Right renal cortex interstitium (tissue), 3 donors: Measurements from ENCODE around the gene VSTM5. TPM values are rescaled to one million over a fixed set of nuclear protein-coding genes. Genes with fewer than 3 reads are reported as not detected.

ENCODE experiments used
- DNase-seq, 3 donors: peaks; one replicate each; pipeline ENCODE4 v3.0.0-alpha.2; 2013; ENCODE audit warnings: low read depth in 3 of 3, low spot score in 2 of 3
- polyA plus RNA-seq, 3 donors: library from polyadenylated mRNA; unstranded; fragments of 120-200 nt; gene quantifications; one replicate each; pipeline ENCODE4 v1.2.1, GENCODE V29; 2013; ENCODE audit not compliant: insufficient read length in 3 of 3

The VSTM5 gene
- polyA plus RNA-seq, 3 donors: 1.2 to 2.9 (median 2.5) TPM

DNA sequence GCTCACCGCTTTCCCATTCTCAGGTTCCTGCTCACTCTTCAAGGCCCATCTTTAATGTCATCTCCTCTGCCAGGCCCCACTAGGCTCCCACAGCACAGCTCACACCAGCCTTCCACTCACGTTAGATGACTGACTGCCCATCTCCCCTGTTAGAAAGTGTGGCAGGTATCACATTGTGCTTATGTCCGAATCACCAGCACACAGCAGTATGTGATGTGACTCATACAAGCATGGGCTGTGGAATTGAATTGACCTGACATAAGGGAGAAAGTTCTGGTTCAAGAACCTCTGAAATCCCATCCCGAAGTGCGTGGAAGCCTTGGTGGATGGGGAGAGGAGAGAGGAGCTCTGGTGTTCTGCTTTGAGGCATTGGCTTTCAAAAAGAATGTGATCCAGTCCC, 6.5 kb downstream of the VSTM5 start:
- DNase-seq: no peak

- no peak for DNase-seq
These were observed 8.0 kb downstream of the VSTM5 start for GRCh38 chr11:93842461-93842860.

DNA sequence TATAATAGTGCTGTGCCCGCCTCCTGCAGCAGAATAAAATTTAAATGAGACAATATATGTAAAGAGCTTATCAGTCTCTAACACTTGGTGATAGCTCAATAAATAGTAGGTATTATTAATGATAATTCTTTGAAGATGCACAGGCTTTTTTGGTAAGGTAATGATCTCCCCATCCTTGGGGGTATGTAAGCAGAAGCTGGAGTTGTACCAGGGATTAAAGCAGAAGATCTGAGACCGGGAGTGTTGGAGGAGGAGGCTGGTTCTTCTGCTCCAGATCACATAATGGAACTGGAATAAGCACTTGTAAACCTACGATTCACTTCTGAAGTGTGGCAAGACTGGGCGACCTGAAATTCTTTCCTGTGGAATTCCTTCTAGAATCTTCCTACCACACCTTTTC, 8.4 kb downstream of the VSTM5 start:
- DNase-seq: no peak

- no peak for DNase-seq
These were observed 9.0 kb downstream of the VSTM5 start for GRCh38 chr11:93841446-93841845.

DNA sequence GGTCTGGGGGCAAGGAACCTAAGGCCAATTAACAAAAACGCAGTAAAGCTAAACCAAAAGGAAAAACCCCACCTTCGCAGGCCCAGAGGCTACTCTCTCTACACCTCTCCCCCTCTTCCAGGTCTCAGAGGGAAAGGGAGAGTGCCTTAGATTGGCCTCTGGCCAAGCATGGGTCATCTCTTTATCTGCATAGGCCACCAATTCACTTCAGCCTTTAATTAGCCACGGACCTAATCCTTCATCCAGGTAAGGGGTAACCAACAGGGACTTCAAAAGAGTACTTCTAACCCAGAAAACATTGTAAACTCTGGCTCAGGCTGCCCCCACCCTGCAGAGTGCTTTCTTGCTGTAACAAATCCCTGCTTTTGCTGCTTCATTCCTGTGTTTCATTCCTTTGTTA, 9.4 kb downstream of the VSTM5 start:
- no peak for DNase-seq

DNA sequence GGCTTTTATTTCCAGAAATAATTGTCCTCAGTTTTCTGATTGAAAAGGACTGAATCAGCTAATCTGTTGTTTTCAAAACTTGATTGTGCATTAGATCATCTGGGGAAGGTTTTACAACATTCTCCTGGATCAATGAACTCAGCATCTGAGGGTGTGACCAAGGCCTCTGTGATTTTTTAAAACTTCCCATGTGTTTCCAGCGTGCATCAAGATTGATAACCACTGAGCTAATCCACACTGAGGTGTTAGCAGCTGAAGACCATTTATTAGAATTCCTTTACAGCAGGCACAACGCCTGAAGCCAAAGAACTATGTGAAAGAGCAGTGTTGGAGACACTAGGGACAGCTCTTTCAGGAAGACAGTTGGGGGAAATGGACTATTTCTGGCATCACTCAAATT, 10.2 kb downstream of the VSTM5 start:
- DNase-seq: no peak

- DNase-seq: no peak
These were observed 11.5 kb downstream of the VSTM5 start for GRCh38 chr11:93838967-93839366.

GRCh38 chr11:93832780-93833179, 17.6 kb downstream of the VSTM5 start:
- DNase-seq: no peak

GRCh38 chr11:93831343-93832127, 18.9 kb downstream of the VSTM5 start:
- no peak for DNase-seq

GRCh38 chr11:93829598-93829997, 20.8 kb downstream of the VSTM5 start:
- DNase-seq: no peak

GRCh38 chr11:93827363-93827762, 23.1 kb downstream of the VSTM5 start:
- no peak for DNase-seq

DNA sequence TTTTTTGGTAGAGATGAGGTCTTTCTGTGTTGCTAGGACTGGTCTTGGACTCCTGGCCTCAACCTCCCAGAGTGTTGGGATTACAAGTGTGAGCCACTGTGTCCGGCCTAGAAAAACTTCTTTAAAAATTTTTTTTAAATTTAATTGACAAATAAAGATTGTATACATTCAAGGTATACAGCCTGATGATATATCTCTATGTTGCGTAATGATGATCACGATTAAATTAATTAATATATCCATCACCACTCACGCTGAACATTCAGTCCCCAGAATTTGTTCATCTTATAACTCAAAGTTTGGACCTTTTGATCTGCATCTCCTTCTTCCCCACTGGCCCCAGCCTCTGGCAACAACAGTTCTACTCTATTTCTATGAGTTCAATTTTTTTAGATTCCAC, 27.2 kb downstream of the VSTM5 start:
- DNase-seq: no peak

DNA sequence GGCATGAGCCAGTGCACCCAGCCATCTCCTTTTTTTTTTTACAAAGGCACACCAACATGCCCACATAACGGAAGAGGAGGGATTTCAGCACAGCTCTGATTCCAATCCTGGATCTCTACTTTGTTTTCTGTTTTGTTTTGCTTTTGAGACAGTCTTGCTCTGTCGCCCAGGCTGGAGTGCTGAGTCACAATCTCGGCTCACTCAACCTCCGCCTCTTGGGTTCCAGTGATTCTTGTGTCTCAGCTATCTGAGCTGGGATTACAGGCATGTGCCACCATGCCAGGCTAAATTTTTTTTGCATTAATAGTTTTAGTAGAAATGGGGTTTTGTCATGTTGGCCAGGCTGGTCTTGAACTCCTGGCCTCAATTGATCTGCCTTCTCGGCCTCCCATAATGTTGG, 28.1 kb downstream of the VSTM5 start:
- no peak for DNase-seq

DNA sequence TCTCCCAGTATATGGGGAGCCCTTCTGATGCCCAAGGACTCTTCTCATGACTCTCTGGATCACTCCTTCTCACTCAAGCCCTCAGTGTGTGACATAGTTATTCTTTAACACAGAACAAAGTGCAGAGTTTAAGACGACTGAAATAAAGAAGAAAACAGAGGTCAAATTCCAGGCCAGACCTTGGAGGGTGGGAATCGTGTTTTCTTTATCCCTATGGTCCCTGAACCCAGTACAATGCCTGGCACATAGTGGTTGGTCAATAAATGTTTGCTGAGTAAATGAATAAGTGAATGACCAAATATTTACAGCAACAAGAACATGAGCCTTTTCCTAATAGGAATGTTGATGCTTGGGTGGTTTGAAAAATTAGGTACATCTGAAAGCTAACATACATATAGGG, 28.8 kb downstream of the VSTM5 start:
- no peak for DNase-seq

GRCh38 chr11:93820847-93821246, 29.6 kb downstream of the VSTM5 start:
- no peak for DNase-seq

DNA sequence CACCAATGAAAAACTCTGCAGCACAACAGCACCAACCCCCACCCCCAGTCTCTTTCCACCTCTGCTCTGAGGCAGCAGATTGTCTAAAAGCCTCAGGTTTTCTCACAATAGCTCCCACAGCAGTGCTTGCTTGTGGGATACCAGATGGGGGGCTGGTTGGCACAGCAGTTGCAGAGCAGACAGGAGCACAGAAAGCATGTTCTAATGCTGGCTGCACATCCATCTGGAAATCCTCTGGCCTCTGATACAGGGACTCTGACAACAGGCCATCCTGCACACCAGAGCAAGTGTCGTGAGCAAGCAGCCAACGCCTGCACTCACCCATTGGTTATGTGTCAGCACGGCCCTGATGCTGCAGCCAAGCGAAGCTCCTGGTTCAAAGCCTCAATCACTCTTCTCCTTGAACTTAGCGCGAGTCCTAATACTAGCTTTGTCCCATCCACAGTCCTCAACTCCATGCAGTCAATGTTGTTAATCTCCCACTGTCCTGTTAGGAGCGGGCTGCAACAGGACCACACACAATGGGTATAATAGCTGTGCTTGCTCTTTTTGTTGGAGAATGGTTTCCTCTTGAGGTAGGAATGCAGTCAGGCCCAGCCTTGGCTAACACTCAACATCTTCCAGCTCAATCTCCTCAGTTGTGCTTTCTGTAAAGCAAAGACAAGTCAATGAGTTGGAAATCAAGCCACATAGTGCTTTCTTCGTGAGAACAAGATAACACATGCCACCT, 30.3 kb downstream of the VSTM5 start:
- DNase-seq: no peak

GRCh38 chr11:93817426-93818348, 32.7 kb downstream of the VSTM5 start:
- no peak for DNase-seq

GRCh38 chr11:93814966-93815633, 35.3 kb downstream of the VSTM5 start:
- no peak for DNase-seq

GRCh38 chr11:93813974-93814373, 36.4 kb downstream of the VSTM5 start:
- no peak for DNase-seq

GRCh38 chr11:93807980-93808379, 42.4 kb downstream of the VSTM5 start:
- DNase-seq: no peak

DNA sequence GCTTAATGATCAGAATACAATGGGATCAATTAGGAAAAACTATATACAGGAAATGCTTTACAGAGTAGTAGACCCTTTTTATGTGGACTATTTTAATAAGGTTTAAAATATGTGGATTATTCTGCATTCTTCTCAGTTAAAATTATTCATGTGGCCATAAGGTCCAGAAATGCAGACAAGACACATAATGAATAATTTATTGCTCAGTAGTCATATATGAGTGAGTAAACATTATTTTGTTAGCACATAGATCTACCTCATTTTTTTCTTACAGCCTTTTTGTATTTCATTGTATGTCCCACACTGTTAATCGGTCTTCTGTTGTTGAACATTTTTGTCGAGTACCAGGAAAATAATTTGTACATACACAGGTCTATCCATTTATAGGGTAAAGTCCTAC, 45.5 kb downstream of the VSTM5 start:
- no peak for DNase-seq
